GM04504 (cell line): Measurements from ENCODE around the gene DPM2.
A peak's percentile ranks its signal among the peaks of the same experiment; 100 is the strongest.

ENCODE experiments used
- DNase-seq: peaks from one replicate; pipeline ENCODE4 v3.0.0-alpha.2; 2012; ENCODE audit warnings: low read depth

DPM2 gene

DNA sequence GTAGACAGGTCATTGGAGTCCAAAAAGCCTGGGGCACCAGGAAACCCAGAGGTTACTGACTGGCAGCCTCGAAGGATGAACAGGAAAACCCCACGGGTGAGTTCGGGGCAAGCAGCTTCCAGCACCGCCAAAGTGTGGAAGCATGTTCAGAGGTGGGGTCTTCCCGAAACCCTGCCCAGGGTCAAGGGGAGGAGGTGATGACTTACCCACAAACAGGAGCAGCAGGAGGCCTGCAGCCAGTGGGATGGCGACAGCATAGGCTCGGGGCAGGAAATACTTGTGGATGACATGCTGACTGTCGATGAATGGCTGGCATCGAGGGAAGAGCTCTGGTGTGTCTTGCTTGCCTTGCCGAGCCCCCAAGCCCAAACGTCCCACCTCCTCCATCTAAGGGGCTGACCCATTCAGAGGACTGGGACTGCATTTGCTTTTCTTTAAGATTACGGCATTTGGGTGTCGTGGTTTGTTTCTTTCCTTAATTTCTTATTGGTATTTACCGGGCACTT, 1.3 kb downstream of the DPM2 start:
- no peak for DNase-seq

DNA sequence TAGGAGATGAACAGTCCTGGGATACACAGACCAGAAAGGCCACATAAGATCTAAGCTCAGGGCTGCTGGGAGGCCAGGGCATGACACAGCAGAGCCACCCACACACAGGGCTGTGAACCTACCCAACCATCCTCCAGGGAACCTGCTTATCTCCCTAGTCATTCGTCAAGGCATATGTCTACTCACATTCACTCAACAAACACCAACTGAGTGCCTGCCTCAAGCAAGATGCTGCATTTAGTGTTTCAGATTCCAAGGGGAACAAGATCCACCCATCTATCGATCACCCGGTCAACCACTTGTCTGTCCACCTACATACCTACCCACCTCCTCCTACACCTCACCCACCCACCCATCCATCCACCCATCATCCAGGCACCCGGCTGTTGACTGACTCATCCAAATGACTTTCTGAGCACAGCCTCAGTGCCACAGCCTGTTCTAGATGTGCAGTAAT, 1.9 kb downstream of the DPM2 start:
- no peak for DNase-seq

DNA sequence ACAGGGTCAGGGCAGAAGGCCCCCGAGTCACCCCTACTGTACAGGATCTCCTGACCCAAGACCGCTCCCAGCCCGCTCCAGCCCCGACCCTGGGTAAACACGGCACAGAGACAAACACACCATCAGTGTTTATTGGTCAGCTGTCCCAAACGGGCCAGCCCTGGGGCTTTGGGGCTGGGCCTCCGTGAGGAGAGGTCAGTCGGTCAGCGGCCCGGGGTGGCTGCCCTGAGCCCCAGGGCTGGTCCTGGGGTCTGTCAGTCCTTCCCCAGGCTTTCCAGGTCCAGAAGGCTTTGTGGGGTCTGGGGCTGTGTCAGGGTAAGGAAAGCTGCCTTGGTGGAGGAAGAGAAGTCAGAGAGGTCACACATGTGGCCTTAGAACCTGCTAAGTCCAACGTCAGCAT, 2.7 kb downstream of the DPM2 start:
- DNase-seq = no peak

DNA sequence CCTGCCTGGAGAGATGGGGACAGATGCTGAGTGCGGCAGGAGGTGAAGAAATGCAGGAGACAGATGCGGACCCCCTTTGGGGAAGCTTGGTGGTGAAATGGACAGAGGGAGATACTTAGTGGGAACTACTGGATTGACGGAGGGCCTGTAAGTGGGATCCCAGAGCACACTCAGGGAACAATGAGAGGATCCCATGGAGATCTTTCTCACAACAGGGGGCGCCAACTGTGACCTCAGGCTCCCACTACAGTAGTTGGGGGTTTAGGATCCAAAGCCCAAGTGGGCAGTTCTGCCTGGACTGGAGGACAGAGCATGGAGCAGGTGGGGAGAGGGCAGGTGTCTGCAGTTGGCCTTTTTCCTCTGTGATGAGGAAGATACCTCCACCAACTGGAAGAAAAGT, 3.4 kb downstream of the DPM2 start:
- DNase-seq = no peak

DNA sequence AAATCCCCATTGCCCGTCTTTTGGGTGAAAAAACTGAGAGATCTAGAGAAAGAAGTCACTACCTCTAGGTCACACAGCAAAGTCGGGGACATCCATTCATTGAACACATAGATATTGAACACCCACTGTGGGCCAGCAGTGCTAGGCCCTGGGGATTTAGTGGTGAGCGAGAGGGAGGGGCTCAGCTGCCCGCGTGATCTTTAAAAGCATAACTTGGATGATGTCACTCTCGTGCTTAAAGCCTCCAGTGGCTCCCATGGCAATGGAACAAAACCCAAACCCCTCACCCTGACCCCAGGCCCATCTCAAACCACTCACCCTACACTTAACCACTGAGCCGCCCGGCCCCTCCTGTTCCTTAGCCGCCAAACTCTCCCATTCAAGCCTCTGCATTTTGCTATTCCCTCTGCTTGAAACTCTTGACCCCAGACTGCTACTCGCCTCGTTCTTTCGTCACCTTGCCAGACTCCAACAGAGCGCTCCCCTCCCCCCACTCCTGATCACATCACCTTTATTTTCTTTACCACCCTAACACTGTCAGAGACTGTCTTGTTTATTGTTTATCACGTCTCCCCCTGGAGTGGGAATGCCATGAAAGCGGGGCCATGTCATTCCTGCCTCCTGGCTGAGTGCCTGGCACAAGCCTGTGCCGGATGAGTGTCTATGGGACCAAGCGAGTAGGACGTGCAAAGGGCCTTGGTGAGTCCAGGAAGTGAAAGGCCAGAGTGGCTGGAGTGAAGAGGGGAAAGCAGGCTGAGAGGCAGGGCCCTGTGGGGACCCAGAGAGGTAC, 6.4 kb downstream of the DPM2 start:
- DNase-seq = no peak

DNA sequence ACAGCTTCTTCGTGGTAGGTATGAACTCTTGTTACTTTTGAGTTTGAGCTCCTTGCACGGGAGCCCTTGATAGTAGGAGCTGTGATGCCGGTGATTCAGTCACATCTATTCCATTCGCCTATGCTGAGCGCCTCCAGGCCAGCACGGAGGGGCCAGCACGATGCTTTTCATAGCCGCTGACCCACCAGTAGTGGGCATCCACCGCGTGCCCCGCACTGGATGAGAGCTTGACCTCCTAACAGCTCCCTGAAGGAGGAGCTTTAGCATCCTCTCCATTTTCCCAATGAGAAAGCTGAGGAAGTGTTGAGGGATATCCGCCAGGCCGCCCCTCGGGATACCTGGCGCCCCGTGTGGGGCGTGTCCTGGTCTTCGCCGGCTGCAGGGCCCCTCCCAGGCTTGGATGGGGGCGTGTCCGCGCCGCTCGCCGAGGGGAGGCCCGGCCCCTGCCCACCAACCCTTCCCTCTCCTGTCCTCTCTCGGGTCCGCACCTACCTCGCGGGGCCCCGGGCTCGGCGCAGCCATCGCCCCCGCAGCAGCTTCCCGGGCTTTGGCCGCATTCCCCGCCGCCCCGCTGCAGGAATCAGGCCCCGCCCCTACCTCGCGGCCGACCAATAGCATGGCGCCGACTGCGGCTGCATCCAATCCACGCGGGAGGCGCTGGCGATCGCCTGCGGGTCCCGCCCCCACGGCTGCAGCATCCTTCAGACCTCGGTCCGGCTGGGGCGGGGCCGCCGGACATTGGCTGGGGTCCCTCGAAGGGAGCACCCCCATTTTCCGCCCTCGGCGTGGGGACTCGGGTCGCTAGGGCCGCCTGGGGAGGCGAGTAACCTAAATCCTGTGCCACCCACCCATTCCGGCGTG, 7.2 kb downstream of the DPM2 start, which contains the start of gene PIP5KL1:
Gene PIP5KL1 (minus strand): TSS at position 547 of the 861 bp plus-strand sequence. CDS start 25 bp downstream, at position 522.
- DNase-seq = peak; percentile 66

DNA sequence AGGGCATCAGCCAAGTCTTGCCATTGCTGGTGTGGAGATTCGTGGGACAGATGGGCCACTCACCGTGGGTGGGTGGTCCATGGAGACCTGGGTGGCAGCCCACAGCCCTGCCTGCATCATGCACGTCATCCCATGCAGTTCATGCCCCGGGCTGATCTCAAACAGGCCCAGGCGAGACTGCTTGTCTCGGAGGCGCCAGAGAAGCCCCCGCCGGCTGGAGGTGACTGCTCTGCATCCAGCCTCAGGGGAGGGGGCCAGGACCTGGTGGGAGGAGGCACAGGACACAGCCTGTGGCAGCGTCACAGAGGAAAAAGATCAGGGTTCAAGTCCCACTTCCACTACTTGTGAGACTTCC, 8.1 kb downstream of the DPM2 start:
- no peak for DNase-seq

DNA sequence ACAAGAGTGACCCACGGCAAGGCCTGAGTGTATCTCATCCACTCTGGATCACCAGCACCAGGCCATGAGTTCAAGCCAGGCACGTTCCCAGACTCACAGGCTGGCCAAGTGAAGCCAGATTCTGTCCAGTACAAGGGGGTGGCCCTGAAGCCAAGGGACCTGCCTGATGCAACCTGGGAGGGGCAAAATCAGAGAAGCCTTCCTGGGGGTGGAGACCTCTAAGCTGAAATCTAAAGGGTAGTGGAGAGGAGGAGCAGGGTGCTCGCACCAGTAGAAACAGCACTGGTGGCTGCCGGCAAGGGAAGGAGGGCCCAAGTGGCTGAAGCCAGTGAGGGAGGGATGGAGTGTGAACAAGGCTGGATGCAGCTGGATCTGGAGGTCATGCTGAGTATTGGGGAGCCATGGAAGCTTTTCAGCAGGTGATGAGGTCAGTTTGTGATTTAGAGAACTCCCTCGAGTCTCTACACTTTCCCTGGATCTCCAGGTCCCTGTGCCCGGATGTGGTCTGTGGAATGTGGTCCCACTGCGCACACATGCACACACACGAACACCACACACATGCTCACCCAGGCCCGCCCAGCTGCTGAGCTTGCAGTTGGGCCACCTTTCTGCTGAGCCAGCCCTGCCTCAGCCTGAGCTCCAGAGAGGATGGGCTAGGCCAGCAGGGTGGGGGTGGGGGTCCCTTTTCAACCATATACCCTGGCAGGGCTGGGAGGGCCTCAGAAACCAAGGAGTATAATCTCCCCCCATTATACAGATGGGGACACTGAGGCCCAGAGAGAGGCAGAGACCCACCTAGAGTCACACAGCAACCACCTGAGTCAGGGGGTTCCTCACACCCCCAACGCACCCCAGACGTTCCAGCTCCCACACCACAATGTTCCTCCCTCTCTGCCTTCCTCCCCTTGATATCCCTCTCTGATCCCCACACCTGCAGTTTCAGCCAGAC, 8.7 kb downstream of the DPM2 start:
- no peak for DNase-seq

DNA sequence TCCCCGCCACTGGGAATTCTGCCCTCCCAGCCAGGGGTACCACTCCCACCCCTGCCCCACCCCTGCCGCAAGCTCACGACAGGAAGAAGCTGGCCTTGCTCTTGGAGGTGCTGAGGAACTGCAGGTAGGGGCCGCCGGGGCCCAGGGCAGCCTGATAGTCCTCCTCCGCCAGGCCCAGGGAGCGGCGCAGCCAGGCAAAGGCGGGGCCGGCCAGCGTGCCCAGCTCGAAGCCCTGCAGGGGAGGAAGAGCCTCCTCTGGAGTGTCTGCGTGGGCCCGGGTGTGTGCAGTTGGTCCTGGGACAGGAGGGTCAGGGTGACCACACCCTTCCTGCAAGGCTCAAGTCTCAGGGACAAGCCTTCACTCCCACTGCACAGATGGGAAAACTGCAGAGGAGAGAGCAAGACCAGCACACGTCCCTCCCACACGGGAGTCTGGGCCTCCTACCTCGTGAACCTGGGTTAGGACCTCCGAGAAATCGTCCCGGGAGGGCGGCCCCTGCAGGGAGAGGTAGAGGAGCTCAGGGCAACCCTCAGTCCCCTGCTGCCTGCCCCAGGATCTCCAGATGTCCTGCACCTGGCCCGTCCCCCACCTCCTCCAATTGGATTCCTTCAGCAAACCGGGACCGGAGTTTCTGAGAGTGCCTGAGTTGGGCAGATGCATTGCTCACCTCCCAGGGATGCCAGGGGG, 9.5 kb downstream of the DPM2 start:
- no peak for DNase-seq

DNA sequence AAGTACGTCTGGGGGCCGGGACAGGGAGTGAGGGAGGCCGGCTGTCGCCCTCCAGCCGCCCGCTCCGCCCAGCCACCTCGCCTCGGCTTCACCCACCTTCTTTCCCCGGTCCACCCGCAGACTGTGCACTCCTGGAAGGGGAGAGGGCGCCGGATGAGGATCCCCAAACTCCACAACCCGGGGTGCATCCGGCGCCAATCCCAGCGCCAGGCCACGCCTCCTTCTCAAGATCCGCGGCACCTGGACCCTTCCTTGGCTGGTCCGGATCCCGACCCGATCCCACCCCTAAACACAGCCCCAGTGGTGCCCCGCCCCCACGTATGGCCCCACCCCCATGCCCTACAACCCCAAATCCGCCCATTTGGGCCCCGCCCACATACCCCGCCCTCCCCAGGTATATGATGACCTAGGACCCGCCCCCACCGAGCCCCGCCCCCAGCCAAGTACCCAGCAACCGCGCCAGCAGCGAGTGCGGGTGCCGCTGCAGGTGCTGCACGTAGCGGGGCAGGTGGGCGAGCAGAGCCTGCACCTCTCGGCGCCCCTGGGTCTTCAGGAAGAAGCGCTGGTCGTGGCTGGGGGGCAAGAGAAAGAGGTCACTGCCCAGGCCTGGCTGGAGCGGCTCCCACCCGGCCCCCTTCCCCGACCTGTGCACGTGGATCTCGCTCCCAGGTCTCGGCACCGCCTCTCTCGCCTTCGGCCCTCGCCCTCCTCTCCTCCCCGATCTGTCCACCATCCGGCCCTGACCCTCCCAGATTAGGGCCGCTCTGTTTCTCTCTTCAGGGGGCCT, 10.3 kb downstream of the DPM2 start:
- no peak for DNase-seq

DNA sequence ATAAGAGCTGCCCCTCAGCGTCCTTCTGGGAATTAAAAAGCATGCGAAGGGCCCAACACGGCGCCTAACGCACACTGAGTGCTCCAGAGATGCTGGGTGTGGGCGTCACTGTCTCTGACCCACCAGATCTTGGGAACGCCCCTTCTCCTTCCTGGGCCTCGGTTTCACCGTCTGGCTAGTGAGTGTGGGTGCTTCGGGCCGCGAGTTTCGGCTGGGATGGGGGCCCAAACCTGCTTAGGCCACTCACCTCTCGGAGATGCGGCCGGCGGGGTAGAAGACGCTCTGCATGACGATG, 10.8 kb downstream of the DPM2 start:
- DNase-seq = no peak

DNA sequence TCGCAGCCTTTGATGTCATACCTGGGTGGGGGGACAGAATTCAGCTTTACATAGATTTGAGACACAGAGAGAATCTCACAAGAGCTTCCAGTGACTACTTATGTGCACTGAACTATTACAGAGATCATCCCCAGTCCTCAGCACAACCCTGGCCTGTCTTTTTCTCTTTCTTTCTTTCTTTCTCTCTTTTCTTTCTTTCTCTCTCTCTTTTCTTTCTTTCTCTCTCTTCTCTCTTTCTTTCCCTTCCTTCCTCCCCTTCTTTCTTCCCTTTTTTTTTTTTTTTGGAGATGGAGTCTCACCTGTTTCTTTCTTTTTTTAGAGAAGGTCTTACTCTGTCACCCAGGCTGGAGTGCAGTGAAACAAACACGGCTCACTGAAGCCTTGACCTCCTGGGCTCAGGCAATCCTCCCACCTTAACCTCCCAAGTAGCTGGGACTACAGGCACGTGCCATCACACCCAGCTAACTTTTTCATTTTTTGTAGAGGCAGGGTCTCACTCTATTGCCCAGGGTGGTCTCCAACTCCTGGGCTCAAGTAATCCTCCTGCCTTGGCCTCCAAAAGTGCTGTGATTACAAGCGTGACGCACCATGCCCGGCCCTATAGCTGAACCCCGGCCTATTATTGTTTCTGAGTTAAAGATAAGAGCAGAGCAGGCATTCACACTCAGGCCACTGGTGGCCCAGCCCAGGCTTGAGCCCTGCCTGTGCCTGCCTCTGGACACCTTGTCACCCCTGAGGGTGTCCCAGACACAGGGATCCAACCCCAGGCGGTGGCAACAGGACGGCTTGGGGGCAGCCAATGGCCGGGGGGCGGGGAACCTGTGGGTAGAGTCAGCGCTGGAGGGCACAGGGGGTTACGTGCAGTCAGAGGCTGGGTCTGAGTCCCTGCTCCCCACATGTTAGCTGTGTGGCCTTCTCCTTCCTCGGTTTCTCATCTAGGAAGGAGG, 11.4 kb downstream of the DPM2 start:
- no peak for DNase-seq

DNA sequence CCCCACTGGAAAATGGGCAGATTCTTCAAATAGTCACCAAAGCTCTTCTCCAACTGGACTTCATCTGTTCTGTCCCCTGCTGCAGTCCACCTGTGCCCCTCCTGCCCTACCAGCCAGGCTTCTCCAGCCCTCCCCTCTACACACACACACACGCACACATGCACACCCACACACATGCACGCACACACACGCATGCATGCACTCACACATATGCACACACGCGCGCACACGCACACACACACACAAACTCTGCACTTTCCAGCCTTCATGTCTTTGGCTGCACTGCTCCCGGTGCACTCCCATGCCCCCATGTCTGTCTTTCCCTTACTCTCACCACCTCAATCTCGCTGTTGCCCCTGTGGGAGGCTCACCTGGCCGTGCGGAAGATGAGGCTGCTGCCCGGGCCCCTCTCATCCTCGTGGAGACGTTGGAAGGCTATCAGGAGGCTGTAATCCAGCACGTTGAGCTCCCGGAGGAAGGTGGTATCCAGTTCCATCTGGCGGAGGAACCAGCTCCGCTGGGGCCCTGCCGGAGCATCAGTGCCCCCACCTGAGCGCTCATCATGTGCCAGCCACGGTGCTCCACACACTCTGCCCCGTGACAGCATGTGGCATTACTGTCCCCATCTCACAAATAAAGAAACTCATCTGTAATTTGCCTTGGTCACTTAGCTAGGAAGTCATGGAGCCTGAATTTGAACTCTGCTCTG, 12.8 kb downstream of the DPM2 start:
- no peak for DNase-seq

DNA sequence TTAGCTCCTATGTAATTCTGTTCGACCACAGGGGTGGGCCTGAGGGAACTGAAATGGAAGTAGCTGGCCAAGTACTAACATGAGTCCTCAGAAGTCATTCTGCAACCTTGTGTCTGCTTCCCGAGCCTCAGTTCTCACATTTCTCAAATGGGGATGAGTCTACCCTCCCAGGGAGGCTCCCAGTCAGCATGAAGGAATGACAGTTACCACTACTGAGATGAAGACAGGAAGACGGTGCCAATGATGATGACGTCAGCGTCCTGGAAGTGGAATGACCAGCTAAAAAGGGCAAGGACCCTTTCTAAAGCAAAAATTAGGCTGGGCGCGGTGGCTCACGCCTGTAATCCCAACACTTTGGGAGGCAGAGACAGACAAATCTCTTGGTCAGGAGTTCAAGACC, 13.9 kb downstream of the DPM2 start:
- DNase-seq = peak; percentile 95

DNA sequence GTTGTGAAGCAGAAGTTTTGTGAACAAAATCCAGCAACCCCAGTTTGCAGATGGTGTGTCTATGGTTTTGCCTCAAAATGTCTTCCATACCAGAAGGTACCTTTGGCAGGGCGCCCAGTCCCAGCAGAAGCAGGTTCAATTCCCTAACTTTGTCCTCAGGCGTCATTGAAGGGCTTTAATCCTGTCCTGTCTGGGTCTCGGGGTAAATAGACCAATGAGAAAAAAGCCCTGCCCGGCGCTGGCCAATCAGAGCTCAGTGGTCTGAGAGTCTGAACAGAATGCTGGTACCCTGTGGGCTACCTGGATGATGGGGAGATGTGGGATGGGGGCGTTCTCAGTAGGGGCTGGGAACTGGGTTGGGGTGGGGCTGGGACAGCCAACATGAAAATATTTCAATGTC, 14.6 kb downstream of the DPM2 start:
- DNase-seq = no peak

DNA sequence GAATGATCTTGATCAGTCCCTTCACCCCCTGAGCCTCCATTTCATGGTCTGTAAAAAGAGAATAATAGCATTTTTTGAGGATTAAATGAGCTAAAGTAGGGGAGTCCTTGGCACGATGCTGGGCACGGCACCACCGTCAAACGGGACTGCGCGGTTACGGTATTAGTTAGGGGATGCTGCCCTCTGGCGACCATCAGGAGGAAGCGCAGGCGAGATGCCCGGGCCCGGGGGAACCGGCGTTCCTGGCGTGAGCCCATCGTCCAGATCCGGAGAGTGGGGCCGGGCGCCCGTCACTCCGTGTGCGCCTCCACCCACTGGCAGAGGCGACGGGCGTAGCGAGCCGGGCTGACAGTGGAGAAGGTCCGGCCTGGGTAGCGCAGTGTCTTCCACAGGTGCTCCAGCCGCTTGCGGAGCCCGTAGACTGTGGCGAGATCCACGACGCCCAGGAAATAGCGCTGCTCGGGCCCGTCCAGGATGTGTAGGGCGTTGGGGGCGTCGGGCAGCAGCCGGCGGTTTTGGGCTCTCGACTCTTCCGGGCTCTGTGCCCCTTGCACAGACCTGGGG, 16.0 kb downstream of the DPM2 start:
- DNase-seq = no peak

DNA sequence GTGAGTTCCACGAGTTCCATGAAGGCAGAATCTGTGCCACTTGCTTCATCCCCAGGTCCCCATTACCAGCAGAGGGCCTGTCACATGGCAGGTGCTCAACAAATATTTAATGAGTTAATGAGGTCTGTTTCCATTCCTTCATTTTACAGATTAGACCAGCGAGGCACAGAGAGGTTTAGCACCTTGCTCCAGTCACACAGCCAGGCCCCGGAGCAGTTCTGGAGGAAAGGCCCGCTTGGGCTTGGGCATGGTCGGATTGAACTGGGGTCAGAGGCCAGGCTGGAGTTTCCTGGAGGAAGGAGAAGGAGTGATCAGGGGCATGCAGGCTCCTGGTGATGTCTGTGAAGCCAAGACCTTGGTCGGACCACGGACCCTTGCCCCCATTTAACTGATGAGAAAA, 16.9 kb downstream of the DPM2 start:
- no peak for DNase-seq

DNA sequence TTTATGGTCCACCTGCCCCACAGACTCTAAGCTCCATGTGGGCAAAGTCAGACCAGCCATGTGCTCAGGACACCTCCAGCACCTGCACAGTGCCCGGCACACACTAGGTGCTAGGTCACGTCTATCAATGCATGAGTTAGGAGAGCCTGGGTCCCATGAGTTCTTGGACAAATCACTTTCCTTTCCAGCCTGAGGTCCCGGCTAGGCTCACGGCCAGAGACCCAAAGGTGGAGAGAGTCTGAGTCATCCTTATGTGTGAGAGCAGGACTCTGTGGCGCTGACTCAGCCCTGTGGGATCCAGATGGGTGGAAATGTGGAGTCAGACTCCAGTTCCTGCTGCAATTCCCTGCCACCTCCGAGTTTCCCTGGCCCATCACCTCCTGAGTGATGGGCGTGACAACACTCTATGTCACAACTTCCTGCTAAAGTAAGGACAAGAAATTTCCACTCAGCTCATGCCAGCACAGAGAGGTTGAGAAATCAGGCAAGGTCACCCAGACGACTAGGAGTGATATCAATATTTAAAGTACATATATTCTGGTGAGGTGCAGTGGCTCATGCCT, 18.3 kb downstream of the DPM2 start:
- DNase-seq = peak; percentile 100
